HEK293T (cell line): ENCODE data around the gene PPARA.

Experiments
- BHLHE40 ChIP-seq: fragments of 450-650 bp; IDR thresholded peaks from 2 replicates; pipeline ENCODE4 v1.6.1; 2016; ENCODE audit warnings: mild to moderate bottlenecking, moderate library complexity, borderline replicate concordance
- CTBP1 ChIP-seq: fragments of 450-650 bp; IDR thresholded peaks from 2 replicates; pipeline ENCODE4 v1.6.1; 2016; ENCODE audit warnings: borderline replicate concordance
- ELF4 ChIP-seq: fragments of 450-650 bp; IDR thresholded peaks from 2 replicates; pipeline ENCODE4 v1.6.1; 2017; ENCODE audit warnings: antibody characterized with exemption
- FOXA1 ChIP-seq: fragments of 450-650 bp; IDR thresholded peaks from 2 replicates; pipeline ENCODE4 v1.6.1; 2016; ENCODE audit warnings: mild to moderate bottlenecking
- FOXK2 ChIP-seq: fragments of 450-650 bp; IDR thresholded peaks from 2 replicates; pipeline ENCODE4 v1.6.1; 2016; ENCODE audit warnings: mild to moderate bottlenecking
- SUZ12 ChIP-seq: fragments of 450-650 bp; IDR thresholded peaks from 2 replicates; pipeline ENCODE4 v1.6.1; 2016; ENCODE audit warnings: mild to moderate bottlenecking

GRCh38 chr22:46145361-46145851 lies 4.9 kb upstream of the PPARA start:
- TF ChIP-seq CTBP1, result no peak
- TF ChIP-seq FOXA1, result no peak
- no peak for TF ChIP-seq BHLHE40
- no peak for TF ChIP-seq FOXK2
- no peak for TF ChIP-seq ELF4
- no peak for TF ChIP-seq SUZ12
